Lung (tissue), 12 donors: ENCODE measurements around the gene EIF4A3. TPM values are rescaled to one million over a fixed set of nuclear protein-coding genes. Genes with fewer than 3 reads are reported as not detected.

ENCODE experiments used
- ATAC-seq: fragments of 200-7000 bp; cut with Tn5 transposase; one replicate; pipeline ENCODE4 v1.9.1; 2020; ENCODE audit warnings: moderate number of reproducible peaks; ENCODE audit not compliant: insufficient read depth, low FRiP score
- DNase-seq, 3 donors: peaks; one replicate each; pipeline ENCODE4 v3.0.0-alpha.2; 2013 to 2017
- H3K27ac ChIP-seq, 2 donors: one replicate each; pipeline ENCODE4 v1.5.1; 2013; ENCODE audit warnings: mild to moderate bottlenecking in 2 of 2, moderate library complexity in 2 of 2, control low read depth in 1 of 2, inconsistent platforms in 1 of 2, low read depth in 1 of 2, low read length in 1 of 2
- H3K27me3 ChIP-seq, 3 donors: one replicate each; pipeline ENCODE4 v1.5.1; 2013; ENCODE audit warnings: low read length in 2 of 3; ENCODE audit not compliant: control insufficient read depth in 3 of 3, insufficient read depth in 3 of 3
- H3K36me3 ChIP-seq, 4 donors: one replicate each; pipeline ENCODE4 v1.5.1; 2013; ENCODE audit warnings: low read length in 4 of 4, mild to moderate bottlenecking in 1 of 4, moderate library complexity in 1 of 4; ENCODE audit not compliant: control insufficient read depth in 4 of 4, insufficient read depth in 4 of 4
- H3K4me1 ChIP-seq, 5 donors: one replicate each; pipeline ENCODE4 v1.5.1; 2013; ENCODE audit warnings: low read length in 5 of 5, mild to moderate bottlenecking in 2 of 5, moderate library complexity in 1 of 5; ENCODE audit not compliant: control insufficient read depth in 5 of 5, insufficient read depth in 5 of 5
- H3K4me3 ChIP-seq: one replicate; pipeline ENCODE4 v1.5.1; 2013; ENCODE audit warnings: mild to moderate bottlenecking, control low read depth, moderate library complexity
- H3K9ac ChIP-seq, 2 donors: one replicate each; pipeline ENCODE4 v1.5.1; 2013; ENCODE audit warnings: low read length in 2 of 2, control low read depth in 1 of 2; ENCODE audit not compliant: insufficient read depth in 1 of 2
- H3K9me3 ChIP-seq, 4 donors: one replicate each; pipeline ENCODE4 v1.5.1; 2013; ENCODE audit warnings: low read length in 3 of 4, mild to moderate bottlenecking in 1 of 4, moderate library complexity in 1 of 4; ENCODE audit not compliant: control insufficient read depth in 4 of 4, insufficient read depth in 3 of 4
- WGBS, 2 donors: extraction: QIAGEN DNeasy Blood & Tissue Kit; methylation state at CpG; one replicate each; pipeline ENCODE4 v1.1.7; 2013; 5-methylcytosine and 5-hydroxymethylcytosine counted together
- polyA plus RNA-seq, 2 donors: library from polyadenylated mRNA; stranded (reverse); fragments of 200-250 nt; gene quantifications; one replicate each; pipeline ENCODE4 v1.2.1, GENCODE V29; 2013
- total RNA-seq, 2 donors: library from RNA; depleted of rRNA in 1 of 2; stranded (reverse); fragments of >200 nt in 1 of 2; gene quantifications; one replicate each; pipeline ENCODE4 v1.2.1, GENCODE V29; 2014 to 2021
- TF ChIP-seq, protein P1 (sequence below): IDR thresholded peaks from 2 replicates; pipeline ENCODE4 v1.5.1; 2012; ENCODE audit warnings: mild to moderate bottlenecking; ENCODE audit errors: control extremely low read depth, extremely low read depth
- donor health status: control.
- donor health status: control.
- donor health status: Bipolar disorder and iron deficiency.
- donor health status: healthy.
- donor health status: DM: yes; HTN: yes; CAD: no.

EIF4A3 gene
- total and polyA plus RNA-seq, 4 donors, result 37.4 to 112 (median 62.4) TPM

DNA sequence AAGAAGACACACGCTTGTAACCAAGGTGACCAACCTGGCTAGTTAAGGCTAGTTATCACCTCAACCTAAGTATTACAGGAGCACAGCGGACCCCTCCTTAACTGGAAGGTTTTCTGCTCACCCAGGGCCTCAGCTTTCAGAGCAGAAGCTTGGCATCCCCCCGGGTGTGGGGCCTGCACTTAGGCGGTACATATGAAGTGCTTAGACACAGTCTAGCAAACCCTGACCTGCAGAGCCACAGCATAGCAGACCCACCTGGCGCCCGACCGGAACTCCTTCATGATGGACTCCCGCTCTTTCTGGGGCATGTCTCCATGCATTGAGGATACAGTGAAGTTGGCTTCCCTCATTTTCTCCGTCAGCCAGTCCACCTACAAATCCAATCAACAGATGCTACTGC is 9.8 kb downstream of the EIF4A3 start:
- Histone ChIP-seq H3K4me3 (no peak overlapping the region), H3K9ac (no peak overlapping the region), H3K27ac (no peak overlapping the region), H3K4me1 (no peaks in the 10 kb centered on the region), H3K27me3 (no peaks in the 10 kb centered on the region), H3K36me3 (peaks cover 56 to 69% (median 61%) of the 10 kb centered on the region in 4 donors), H3K9me3 (peaks cover 0 to 2% (median 0%) of the 10 kb centered on the region in 4 donors)
- 96 to 97% methylated on average over 9 of the region's 9 CpGs for WGBS, 2 donors
- ATAC-seq, result no peak
- TF ChIP-seq, protein P1, sequence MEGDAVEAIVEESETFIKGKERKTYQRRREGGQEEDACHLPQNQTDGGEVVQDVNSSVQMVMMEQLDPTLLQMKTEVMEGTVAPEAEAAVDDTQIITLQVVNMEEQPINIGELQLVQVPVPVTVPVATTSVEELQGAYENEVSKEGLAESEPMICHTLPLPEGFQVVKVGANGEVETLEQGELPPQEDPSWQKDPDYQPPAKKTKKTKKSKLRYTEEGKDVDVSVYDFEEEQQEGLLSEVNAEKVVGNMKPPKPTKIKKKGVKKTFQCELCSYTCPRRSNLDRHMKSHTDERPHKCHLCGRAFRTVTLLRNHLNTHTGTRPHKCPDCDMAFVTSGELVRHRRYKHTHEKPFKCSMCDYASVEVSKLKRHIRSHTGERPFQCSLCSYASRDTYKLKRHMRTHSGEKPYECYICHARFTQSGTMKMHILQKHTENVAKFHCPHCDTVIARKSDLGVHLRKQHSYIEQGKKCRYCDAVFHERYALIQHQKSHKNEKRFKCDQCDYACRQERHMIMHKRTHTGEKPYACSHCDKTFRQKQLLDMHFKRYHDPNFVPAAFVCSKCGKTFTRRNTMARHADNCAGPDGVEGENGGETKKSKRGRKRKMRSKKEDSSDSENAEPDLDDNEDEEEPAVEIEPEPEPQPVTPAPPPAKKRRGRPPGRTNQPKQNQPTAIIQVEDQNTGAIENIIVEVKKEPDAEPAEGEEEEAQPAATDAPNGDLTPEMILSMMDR, result no peak
- DNase-seq, result no peak

DNA sequence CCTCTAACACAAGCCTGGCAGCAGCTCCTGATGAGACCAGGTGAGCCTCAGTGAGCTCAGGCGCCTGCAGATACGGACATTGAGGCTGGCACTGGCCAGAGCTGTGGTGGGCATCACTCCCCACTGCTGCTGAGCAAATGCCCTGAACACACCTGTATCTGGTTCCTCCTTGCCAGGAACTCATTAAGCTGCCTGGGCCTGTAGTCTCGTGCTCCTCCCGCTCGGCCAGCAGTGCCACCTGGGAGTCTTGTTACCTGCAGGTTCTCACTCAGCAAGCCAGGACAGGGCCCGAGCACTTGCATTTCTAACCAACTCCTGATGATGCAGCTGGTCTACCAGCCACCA is 13.3 kb downstream of the EIF4A3 start:
- H3K27me3 ChIP-seq, result no peaks in the 10 kb centered on the region
- DNase-seq (no peak), ATAC-seq (no peak)
- TF ChIP-seq, protein P1, result no peak
- no peak overlapping the region for H3K27ac ChIP-seq
- H3K4me3 ChIP-seq, result no peak overlapping the region
- H3K4me1 ChIP-seq, result no peaks in the 10 kb centered on the region
- no peaks in the 10 kb centered on the region for H3K9me3 ChIP-seq
- no peak overlapping the region for H3K9ac ChIP-seq
- H3K36me3 ChIP-seq, result peaks cover 33 to 47% (median 43%) of the 10 kb centered on the region in 4 donors
- 92 to 96% methylated on average over 6 of the region's 6 CpGs for WGBS, 2 donors

GRCh38 chr17:80132906-80133625 is 13.9 kb downstream of the EIF4A3 start:
- no peak for DNase-seq

More at GRCh38 chr17:80132906-80133625, 13.9 kb downstream of the EIF4A3 start:
- H3K9ac ChIP-seq, result no peak overlapping the region
- H3K4me1 ChIP-seq, result no peaks in the 10 kb centered on the region
- ATAC-seq, result no peak
- H3K9me3 ChIP-seq, result no peaks in the 10 kb centered on the region
- no peak overlapping the region for H3K27ac ChIP-seq
- H3K36me3 ChIP-seq, result peaks cover 28 to 43% (median 38%) of the 10 kb centered on the region in 4 donors
- H3K27me3 ChIP-seq, result no peaks in the 10 kb centered on the region
- no peak overlapping the region for H3K4me3 ChIP-seq
- 93 to 94% methylated on average over 5 of the region's 5 CpGs for WGBS, 2 donors
- TF ChIP-seq, protein P1, result no peak
